Adrenal gland (tissue), 12 donors: ENCODE results near the gene SPAAR. TPM values are rescaled to one million over a fixed set of nuclear protein-coding genes. Genes with fewer than 3 reads are reported as not detected.

Experiments
- DNase-seq, 7 donors: peaks; one replicate each; pipeline ENCODE4 v3.0.0-alpha.2; 2019 to 2020
- H3K27ac ChIP-seq, 5 donors: fragments of 200-600 bp; sonication (generic) in 4 of 5; 1 replicate in 3 of 5; 2 replicates in 2 of 5; pipeline versions ENCODE4 v1.5.1 to v1.8.0; 2016 to 2020; ENCODE audit warnings: mild to moderate bottlenecking in 1 of 5
- H3K27me3 ChIP-seq: fragments of 200-600 bp; 2 replicates; pipeline ENCODE4 v1.8.0; 2021
- H3K36me3 ChIP-seq, 2 donors: fragments of 200-600 bp; replicated peaks in 1 of 2; 1 replicate in 1 of 2; 2 replicates in 1 of 2; pipeline versions ENCODE4 v1.5.1 to v1.8.0; 2018 to 2022
- H3K4me1 ChIP-seq, 2 donors: fragments of 200-600 bp; replicated peaks in 1 of 2; 1 replicate in 1 of 2; 2 replicates in 1 of 2; pipeline versions ENCODE4 v1.5.1 to v1.8.0; 2018 to 2021
- H3K4me3 ChIP-seq, 4 donors: fragments of 200-600 bp; sonication (generic) in 3 of 4; one replicate each; pipeline ENCODE4 v1.5.1; 2016 to 2018
- H3K9me3 ChIP-seq, 3 donors: fragments of 200-600 bp; sonication (generic) in 1 of 3; replicated peaks in 1 of 3; 1 replicate in 2 of 3; 2 replicates in 1 of 3; pipeline versions ENCODE4 v1.5.1 to v1.8.0; 2016 to 2021
- POLR2A ChIP-seq, 2 donors: fragments of 450-650 bp; IDR thresholded peaks; one replicate each; pipeline ENCODE4 v1.6.1; 2017; ENCODE audit warnings: antibody characterized with exemption in 2 of 2, mild to moderate bottlenecking in 2 of 2, moderate library complexity in 1 of 2
- WGBS, 4 donors: extraction: QIAGEN DNeasy Blood & Tissue Kit in 2 of 4; methylation state at CpG; one replicate each; pipeline versions ENCODE4 v1.1.5 to v1.1.7; 2013 to 2017; 5-methylcytosine and 5-hydroxymethylcytosine counted together
- intact Hi-C, 2 donors: fragments of 100-400 bp; cut with DNase I; formaldehyde crosslinking; loops; one replicate each; pipeline versions ENCODE4 v1.14.1 to v1.15.0; 2022 to 2023
- polyA plus RNA-seq, 3 donors: library from polyadenylated mRNA; stranded (reverse); fragments of 200-250 nt in 2 of 3; fragments of 350-450 nt in 1 of 3; fragmentation: Illumina TruSeq in 1 of 3; extraction: RNeasy Lipid Tissue Mini Kit (QIAGEN cat#74804) in 1 of 3; gene quantifications; one replicate each; pipeline ENCODE4 v1.2.3, GENCODE V29; 2013 to 2014
- total RNA-seq, 9 donors: library from RNA; depleted of rRNA in 4 of 9; stranded (reverse); fragments of >200 nt in 4 of 9; fragments of 120-200 nt in 1 of 9; fragmentation: NEBNext Ultra II Directional in 1 of 9; extraction: Animal tissue kit (Norgen Biotek cat#: 25700) in 1 of 9; gene quantifications; one replicate each; pipeline versions ENCODE4 v1.1.0 to v1.2.4, GENCODE V29; 2013 to 2023
- TF ChIP-seq, protein P1 (sequence below), 6 experiments: fragments of 450-650 bp in 4 of 6; fragments of 200-600 bp in 2 of 6; sonication (generic) in 1 of 6; IDR thresholded peaks; 1 replicate in 5 of 6; 2 replicates in 1 of 6; pipeline versions ENCODE4 v1.5.1 to v1.8.0; 2016 to 2021; ENCODE audit warnings: antibody characterized with exemption in 6 of 6, mild to moderate bottlenecking in 2 of 6, moderate library complexity in 1 of 6
- donor health status: healthy with polysubstance abuse.
- donor health status: Bipolar disorder and iron deficiency.
- donor health status: DM: yes; HTN: yes; CAD: no.
- donor health status: DM: no; HTN: no; CAD: no.
- donor health status: DM: no; HTN: no; CAD: no.
- donor health status: DM: yes; HTN: yes; CAD: no.

SPAAR gene
- total and polyA plus RNA-seq, 12 donors, result 0.54 to 3.6 (median 2.3) TPM

DNA sequence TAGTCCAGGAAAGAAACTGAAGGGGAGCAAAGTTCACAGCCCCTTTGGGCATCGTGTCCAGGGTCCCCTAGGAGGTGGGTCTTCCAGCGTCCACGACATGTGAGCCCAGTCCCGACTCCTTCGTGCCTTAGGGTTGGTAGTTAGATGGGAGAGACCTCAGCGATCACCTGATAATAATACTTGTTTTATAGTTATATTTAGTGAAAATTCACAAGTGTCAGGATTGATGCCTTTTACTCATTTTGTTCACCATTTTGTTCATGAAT, 20.1 kb downstream of the SPAAR start:
- Histone ChIP-seq H3K4me1 (peaks cover 0 to 6% of the 10 kb centered on the region in 2 donors), H3K4me3 (no peak overlapping the region), H3K27me3 (no peaks in the 10 kb centered on the region), H3K27ac (peak overlapping the region in 1 of 5 donors; percentile 29), H3K36me3 (no peaks in the 10 kb centered on the region), H3K9me3 (no peaks in the 10 kb centered on the region)
- no peak for TF ChIP-seq POLR2A (IDR thresholded peaks at IDR 0.05)
- TF ChIP-seq, protein P1, sequence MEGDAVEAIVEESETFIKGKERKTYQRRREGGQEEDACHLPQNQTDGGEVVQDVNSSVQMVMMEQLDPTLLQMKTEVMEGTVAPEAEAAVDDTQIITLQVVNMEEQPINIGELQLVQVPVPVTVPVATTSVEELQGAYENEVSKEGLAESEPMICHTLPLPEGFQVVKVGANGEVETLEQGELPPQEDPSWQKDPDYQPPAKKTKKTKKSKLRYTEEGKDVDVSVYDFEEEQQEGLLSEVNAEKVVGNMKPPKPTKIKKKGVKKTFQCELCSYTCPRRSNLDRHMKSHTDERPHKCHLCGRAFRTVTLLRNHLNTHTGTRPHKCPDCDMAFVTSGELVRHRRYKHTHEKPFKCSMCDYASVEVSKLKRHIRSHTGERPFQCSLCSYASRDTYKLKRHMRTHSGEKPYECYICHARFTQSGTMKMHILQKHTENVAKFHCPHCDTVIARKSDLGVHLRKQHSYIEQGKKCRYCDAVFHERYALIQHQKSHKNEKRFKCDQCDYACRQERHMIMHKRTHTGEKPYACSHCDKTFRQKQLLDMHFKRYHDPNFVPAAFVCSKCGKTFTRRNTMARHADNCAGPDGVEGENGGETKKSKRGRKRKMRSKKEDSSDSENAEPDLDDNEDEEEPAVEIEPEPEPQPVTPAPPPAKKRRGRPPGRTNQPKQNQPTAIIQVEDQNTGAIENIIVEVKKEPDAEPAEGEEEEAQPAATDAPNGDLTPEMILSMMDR (IDR thresholded peaks at IDR 0.05), result no peak
- intact Hi-C loops, result no loop called here
- 65 to 74% (median 71%) methylated on average over 6 of the region's 6 CpGs for WGBS, 4 donors
- no peak for DNase-seq

DNA sequence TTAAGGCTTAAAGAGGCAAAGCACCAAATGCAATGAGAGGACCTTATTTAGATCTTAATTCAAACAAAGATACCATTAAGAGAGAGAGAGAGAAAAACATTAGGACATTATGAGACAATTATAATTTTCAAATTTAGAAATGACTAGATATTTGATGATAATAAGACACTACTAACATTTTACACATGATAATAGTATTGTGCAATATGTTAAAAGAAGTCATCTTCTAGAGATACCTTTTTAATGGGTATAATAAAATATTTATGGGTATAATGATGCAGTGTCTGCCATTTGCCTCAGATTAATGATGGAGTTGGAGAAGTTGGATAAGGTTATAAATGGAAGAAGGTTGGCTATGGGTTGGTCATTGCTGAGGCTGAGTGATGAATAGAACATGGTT, 21.2 kb downstream of the SPAAR start:
- Histone ChIP-seq H3K36me3 (no peaks in the 10 kb centered on the region), H3K4me1 (no peaks in the 10 kb centered on the region), H3K9me3 (no peaks in the 10 kb centered on the region), H3K4me3 (no peak overlapping the region), H3K27ac (no peak overlapping the region), H3K27me3 (no peaks in the 10 kb centered on the region)
- TF ChIP-seq, protein P1 (IDR thresholded peaks at IDR 0.05), result no peak
- TF ChIP-seq POLR2A (IDR thresholded peaks at IDR 0.05), result no peak
- intact Hi-C loops, result no loop called here
- DNase-seq, result no peak

DNA sequence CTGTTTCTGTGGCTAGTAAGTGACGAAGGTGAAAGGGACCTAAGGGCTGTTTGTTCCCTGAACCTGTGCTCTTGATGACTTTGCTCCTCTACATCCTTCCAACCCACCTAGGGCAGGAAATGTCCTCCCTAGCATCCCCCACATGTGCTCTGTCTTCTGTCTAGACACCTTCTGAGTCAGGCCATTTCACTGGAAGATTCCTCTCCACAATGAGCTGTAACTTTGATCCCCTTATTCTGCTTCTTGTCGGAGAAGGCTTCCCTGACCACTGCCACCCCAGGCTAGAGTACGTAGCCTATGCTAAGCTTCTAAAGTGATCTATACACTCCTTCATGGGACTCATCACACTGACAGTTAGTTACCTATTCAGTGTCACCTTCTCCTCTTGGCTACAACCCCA, 21.7 kb downstream of the SPAAR start:
- Histone ChIP-seq H3K36me3 (no peaks in the 10 kb centered on the region), H3K4me3 (no peak overlapping the region), H3K27ac (no peak overlapping the region), H3K9me3 (no peaks in the 10 kb centered on the region), H3K4me1 (no peaks in the 10 kb centered on the region), H3K27me3 (no peaks in the 10 kb centered on the region)
- 78 to 93% (median 87%) methylated on average over 3 of the region's 3 CpGs for WGBS, 4 donors
- DNase-seq, result no peak
- TF ChIP-seq POLR2A (IDR thresholded peaks at IDR 0.05), result no peak
- TF ChIP-seq, protein P1 (IDR thresholded peaks at IDR 0.05), result no peak
- intact Hi-C loops, result no loop called here

DNA sequence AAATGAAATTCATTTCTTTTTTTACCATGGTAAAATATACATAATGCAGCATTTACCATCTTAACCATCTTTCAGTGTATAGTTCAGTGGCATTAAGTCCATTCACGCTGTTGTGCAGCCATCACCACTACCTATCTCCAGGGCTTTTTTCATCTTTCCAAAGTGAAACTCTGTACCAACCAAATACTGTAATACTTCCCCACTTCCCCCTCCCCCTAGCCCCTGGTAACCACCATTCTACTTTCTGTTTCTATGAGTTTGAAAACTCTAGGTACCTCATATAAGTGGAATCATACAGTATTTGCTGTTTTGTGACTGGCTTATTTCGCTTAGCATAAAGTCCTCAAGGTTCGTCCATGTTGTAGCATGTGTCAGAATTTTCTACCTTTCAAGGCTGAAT, 23.4 kb downstream of the SPAAR start:
- intact Hi-C loops, result no loop called here
- Histone ChIP-seq H3K9me3 (no peaks in the 10 kb centered on the region), H3K36me3 (no peaks in the 10 kb centered on the region), H3K27me3 (no peaks in the 10 kb centered on the region), H3K4me3 (no peak overlapping the region), H3K4me1 (no peaks in the 10 kb centered on the region), H3K27ac (no peak overlapping the region)
- no peak for TF ChIP-seq POLR2A (IDR thresholded peaks at IDR 0.05)
- TF ChIP-seq, protein P1 (IDR thresholded peaks at IDR 0.05), result no peak
- 81 to 91% (median 89%) methylated on average over 3 of the region's 3 CpGs for WGBS, 4 donors
- no peak for DNase-seq
